DND-41 (cell line): ENCODE measurements around the gene MSH3.

Source experiments
- ATAC-seq: fragments of 200-7000 bp; cut with Tn5 transposase; 3 replicates; pipeline ENCODE4 v1.9.1; 2021; ENCODE audit warnings: low read depth; ENCODE audit not compliant: insufficient read depth
- DNase-seq: peaks from one replicate; pipeline ENCODE4 v3.0.0-alpha.2; 2020
- H2AFZ ChIP-seq: 2 replicates; pipeline ENCODE4 v1.6.0; 2012; ENCODE audit warnings: low read depth, low read length
- H3K27ac ChIP-seq: 2 replicates; pipeline ENCODE4 v1.5.1; 2012; ENCODE audit warnings: low read length, inconsistent platforms
- H3K27me3 ChIP-seq: fragments of 200-600 bp; sonication (generic); 2 replicates; pipeline ENCODE4 v1.6.0; 2012; ENCODE audit warnings: low read length, mild to moderate bottlenecking, inconsistent platforms; ENCODE audit not compliant: insufficient read depth, poor library complexity
- H3K36me3 ChIP-seq: 2 replicates; pipeline ENCODE4 v1.5.1; 2012; ENCODE audit warnings: low read length, inconsistent platforms; ENCODE audit not compliant: insufficient read depth
- H3K4me1 ChIP-seq: 2 replicates; pipeline ENCODE4 v1.5.1; 2012; ENCODE audit warnings: mild to moderate bottlenecking, low read length; ENCODE audit not compliant: insufficient read depth
- H3K4me2 ChIP-seq: 2 replicates; pipeline ENCODE4 v1.6.0; 2012; ENCODE audit warnings: mild to moderate bottlenecking, moderate library complexity, low read length, inconsistent platforms; ENCODE audit not compliant: insufficient read depth
- H3K4me3 ChIP-seq, 2 experiments: fragments of 200-600 bp in 1 of 2; shearing (Covaris generic) in 1 of 2; 2 replicates each; pipeline ENCODE4 v1.5.1; 2012 to 2016; ENCODE audit warnings: inconsistent platforms in 2 of 2, low read length in 2 of 2, mild to moderate bottlenecking in 2 of 2, low read depth in 1 of 2, moderate library complexity in 1 of 2
- H3K79me2 ChIP-seq: 2 replicates; pipeline ENCODE4 v1.6.0; 2012; ENCODE audit warnings: low read length, inconsistent platforms; ENCODE audit not compliant: insufficient read depth
- H3K9ac ChIP-seq: 2 replicates; pipeline ENCODE4 v1.6.0; 2012; ENCODE audit warnings: low read depth, mild to moderate bottlenecking, inconsistent platforms, low read length, moderate library complexity
- H3K9me3 ChIP-seq: 2 replicates; pipeline ENCODE4 v1.5.1; 2012; ENCODE audit warnings: low read length, moderate library complexity, mild to moderate bottlenecking, inconsistent platforms; ENCODE audit not compliant: insufficient read depth, severe bottlenecking
- H4K20me1 ChIP-seq: 2 replicates; pipeline ENCODE4 v1.6.0; 2012; ENCODE audit warnings: low read length; ENCODE audit not compliant: insufficient read depth
- EZH2 ChIP-seq: IDR thresholded peaks from 3 replicates; pipeline ENCODE4 v1.6.1; 2012; ENCODE audit warnings: borderline replicate concordance, low read depth, mild to moderate bottlenecking, moderate library complexity, low read length, inconsistent platforms; ENCODE audit not compliant: severe bottlenecking
- TF ChIP-seq, protein P1 (sequence below): IDR thresholded peaks from 2 replicates; pipeline ENCODE4 v1.5.1; 2012; ENCODE audit warnings: borderline replicate concordance, low read length, moderate library complexity, mild to moderate bottlenecking; ENCODE audit not compliant: poor library complexity, severe bottlenecking; ENCODE audit errors: extremely low read depth

The MSH3 gene

DNA sequence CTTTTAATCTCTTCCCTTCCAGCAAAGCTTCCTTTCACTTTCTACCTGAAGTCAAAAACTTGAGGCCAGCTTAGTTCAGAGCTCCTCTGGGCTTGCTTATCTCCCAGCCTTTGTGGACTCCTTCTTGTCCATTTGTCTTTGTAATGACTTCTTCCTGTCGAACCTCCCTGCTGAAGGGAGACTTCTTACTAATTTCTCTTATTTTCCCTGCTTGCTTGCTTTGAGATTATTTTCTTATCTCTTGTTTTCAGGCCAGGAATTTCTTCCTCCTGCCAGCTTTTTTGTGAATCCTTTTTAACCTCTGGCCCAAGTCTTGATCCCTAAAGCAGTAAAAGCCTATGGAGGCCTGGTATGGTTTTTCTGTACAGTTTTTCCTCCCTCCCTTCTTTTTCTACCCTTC is 47.1 kb downstream of the MSH3 start:
- no peak overlapping the region for H3K4me3 ChIP-seq
- H3K9ac ChIP-seq: no peak overlapping the region
- no peak for DNase-seq
- no peak overlapping the region for H2AFZ ChIP-seq
- peaks cover 19% of the 10 kb centered on the region for H3K4me1 ChIP-seq
- H4K20me1 ChIP-seq: no peaks in the 10 kb centered on the region
- peaks cover 30% of the 10 kb centered on the region for H3K36me3 ChIP-seq
- no peaks in the 10 kb centered on the region for H3K27me3 ChIP-seq
- no peak for TF ChIP-seq EZH2
- TF ChIP-seq, protein P1, sequence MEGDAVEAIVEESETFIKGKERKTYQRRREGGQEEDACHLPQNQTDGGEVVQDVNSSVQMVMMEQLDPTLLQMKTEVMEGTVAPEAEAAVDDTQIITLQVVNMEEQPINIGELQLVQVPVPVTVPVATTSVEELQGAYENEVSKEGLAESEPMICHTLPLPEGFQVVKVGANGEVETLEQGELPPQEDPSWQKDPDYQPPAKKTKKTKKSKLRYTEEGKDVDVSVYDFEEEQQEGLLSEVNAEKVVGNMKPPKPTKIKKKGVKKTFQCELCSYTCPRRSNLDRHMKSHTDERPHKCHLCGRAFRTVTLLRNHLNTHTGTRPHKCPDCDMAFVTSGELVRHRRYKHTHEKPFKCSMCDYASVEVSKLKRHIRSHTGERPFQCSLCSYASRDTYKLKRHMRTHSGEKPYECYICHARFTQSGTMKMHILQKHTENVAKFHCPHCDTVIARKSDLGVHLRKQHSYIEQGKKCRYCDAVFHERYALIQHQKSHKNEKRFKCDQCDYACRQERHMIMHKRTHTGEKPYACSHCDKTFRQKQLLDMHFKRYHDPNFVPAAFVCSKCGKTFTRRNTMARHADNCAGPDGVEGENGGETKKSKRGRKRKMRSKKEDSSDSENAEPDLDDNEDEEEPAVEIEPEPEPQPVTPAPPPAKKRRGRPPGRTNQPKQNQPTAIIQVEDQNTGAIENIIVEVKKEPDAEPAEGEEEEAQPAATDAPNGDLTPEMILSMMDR: no peak
- H3K79me2 ChIP-seq: peaks cover 2% of the 10 kb centered on the region
- no peak for ATAC-seq
- H3K9me3 ChIP-seq: no peaks in the 10 kb centered on the region
- H3K27ac ChIP-seq: no peak overlapping the region
- H3K4me2 ChIP-seq: no peak overlapping the region

DNA sequence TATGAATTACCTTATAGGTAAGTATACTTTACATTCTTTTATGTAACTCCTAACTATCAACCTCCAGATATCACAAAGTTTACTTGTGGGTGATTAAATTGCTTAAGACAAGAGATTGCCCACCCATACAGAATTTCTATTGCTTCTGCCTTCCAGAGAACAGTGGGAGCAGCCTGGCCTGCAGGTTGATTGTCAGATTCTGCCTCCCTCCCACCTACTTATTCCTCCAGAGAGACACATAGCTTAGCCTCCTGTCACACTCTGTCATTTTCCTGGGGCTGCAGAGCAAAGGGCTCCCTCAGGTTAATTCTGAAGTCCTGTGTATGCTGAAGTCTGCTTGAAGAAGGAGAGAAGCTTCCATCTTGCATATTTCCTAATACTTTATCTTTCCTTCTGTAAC is 48.8 kb downstream of the MSH3 start:
- H3K4me1 ChIP-seq: peaks cover 19% of the 10 kb centered on the region
- ATAC-seq (no peak), DNase-seq (no peak)
- no peaks in the 10 kb centered on the region for H4K20me1 ChIP-seq
- no peak overlapping the region for H2AFZ ChIP-seq
- H3K36me3 ChIP-seq: peaks cover 30% of the 10 kb centered on the region
- no peak overlapping the region for H3K27ac ChIP-seq
- H3K9me3 ChIP-seq: no peaks in the 10 kb centered on the region
- H3K9ac ChIP-seq: no peak overlapping the region
- no peaks in the 10 kb centered on the region for H3K27me3 ChIP-seq
- TF ChIP-seq EZH2: no peak
- TF ChIP-seq, protein P1: no peak
- no peak overlapping the region for H3K4me3 ChIP-seq
- H3K79me2 ChIP-seq: no peaks in the 10 kb centered on the region
- H3K4me2 ChIP-seq: no peak overlapping the region

DNA sequence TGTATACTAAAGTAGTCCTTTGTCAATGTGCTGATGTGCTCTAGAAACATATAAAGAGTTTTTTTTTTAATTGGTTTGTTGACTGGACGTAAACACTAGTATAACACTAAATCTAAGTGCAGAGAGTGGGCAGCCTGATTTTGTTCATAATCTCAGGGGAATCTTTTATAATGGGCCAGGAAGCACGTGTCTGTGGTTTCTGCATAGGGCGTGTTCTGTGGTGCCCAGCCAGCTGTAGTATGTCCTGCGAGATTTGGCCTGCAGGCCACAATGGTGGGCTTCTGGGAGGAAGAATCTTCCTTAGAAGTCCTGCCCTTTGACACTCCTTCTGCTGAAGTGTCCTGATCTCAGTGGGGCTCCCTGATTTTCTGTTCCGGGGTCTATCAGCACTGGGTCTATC is 49.3 kb downstream of the MSH3 start:
- Histone ChIP-seq H4K20me1 (no peaks in the 10 kb centered on the region), H3K36me3 (peaks cover 32% of the 10 kb centered on the region), H3K27ac (peak overlapping the region; percentile 38), H3K4me3 (no peak overlapping the region), H2AFZ (no peak overlapping the region), H3K4me1 (peaks cover 19% of the 10 kb centered on the region), H3K4me2 (no peak overlapping the region), H3K27me3 (no peaks in the 10 kb centered on the region), H3K79me2 (no peaks in the 10 kb centered on the region), H3K9ac (no peak overlapping the region), H3K9me3 (no peaks in the 10 kb centered on the region)
- TF ChIP-seq, protein P1: no peak
- TF ChIP-seq EZH2: no peak
- DNase-seq (no peak), ATAC-seq (peak; percentile 43; the same call in 1 of the 3 replicates)

DNA sequence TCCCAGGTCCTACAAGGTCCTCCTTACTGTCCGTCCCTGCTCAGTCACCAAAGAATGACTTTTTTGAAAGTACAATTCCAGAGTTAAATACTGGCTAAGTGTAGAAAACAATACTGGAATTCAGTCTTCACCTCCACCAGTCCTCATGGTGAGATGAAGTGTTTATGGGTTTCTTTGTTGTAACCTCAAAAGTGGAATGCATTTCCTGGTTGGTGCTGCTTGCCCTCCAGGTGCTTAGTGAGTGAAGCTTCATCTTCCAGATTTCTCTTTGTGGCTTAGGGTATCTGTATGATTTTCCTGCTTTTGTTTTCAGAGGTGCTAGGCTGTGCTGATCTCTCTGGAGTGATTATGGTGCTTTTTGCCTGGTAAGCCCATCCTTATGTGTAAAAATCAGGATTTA is 49.8 kb downstream of the MSH3 start:
- no peak overlapping the region for H3K4me3 ChIP-seq
- TF ChIP-seq, protein P1: no peak
- peak; percentile 93 for ATAC-seq
- no peaks in the 10 kb centered on the region for H3K9me3 ChIP-seq
- peak; percentile 37 for DNase-seq
- H2AFZ ChIP-seq: no peak overlapping the region
- H4K20me1 ChIP-seq: no peaks in the 10 kb centered on the region
- peak overlapping the region; percentile 38 for H3K27ac ChIP-seq
- H3K36me3 ChIP-seq: peaks cover 34% of the 10 kb centered on the region
- H3K4me1 ChIP-seq: peaks cover 19% of the 10 kb centered on the region
- no peaks in the 10 kb centered on the region for H3K27me3 ChIP-seq
- H3K9ac ChIP-seq: no peak overlapping the region
- H3K4me2 ChIP-seq: no peak overlapping the region
- H3K79me2 ChIP-seq: no peaks in the 10 kb centered on the region
